ENCODE measurements around the gene CHRNA1. TPM values are rescaled to one million over a fixed set of nuclear protein-coding genes. Genes with fewer than 3 reads are reported as not detected.

CHRNA1 gene
- total RNA-seq, 1 donor from 2014 or later, result not detected

DNA sequence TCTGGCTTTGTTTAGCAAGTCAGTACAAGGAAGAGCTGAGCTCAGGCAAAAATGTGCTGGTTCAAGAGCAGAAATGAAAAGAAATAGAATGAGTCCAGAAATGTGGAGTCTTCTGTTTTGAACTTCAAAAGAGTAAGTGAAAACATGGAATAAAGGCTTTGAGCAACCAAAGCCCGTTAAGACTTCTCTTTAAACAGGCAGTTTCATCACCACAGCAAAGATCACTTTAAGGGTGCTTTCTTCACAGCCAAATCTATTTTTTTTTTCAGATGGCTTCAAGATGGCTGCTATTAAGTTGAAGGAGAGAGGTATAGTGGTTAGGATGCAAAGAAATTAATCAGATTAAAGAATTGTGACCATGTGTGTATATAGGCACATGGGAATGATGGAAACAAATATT, 2.0 kb upstream of the CHRNA1 start:
- peaks cover 7% of the 10 kb centered on the region for H3K27me3 Mint-ChIP-seq (ENCODE audit: low read depth)
- H3K36me3 Mint-ChIP-seq (ENCODE audit: low read depth), result no peaks in the 10 kb centered on the region
- no peak overlapping the region for H3K27ac Mint-ChIP-seq
- no peaks in the 10 kb centered on the region for H3K9me3 Mint-ChIP-seq
- intact Hi-C loops (cut with micrococcal nuclease), result no loop called here
- no peak overlapping the region for H3K4me3 Mint-ChIP-seq (ENCODE audit: low read depth)
- peaks cover 8% of the 10 kb centered on the region for H3K4me1 Mint-ChIP-seq (ENCODE audit: low read depth)
- no peak for DNase-seq (ENCODE audit: low spot score)

DNA sequence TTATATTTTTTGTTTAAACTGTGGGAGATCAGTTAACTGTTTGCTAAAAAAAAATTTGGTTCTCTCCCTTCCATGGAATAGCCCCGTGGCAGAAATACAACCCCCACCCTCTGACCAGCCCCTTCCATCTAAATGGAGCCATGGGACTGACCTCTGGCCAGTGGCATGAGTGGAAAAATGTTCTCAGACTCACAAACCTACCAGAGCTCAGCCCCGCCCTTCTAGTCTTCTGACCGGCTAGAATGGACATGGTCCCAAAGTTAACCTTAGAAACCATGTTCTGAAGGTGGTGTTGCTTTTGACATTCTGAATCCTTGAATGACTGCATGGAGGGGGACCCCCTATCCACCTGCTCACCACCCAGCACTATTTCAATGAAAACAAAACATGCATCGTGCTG, 1.3 kb upstream of the CHRNA1 start:
- DNase-seq (ENCODE audit: low spot score), result no peak
- intact Hi-C loops (cut with micrococcal nuclease), result no loop called here
- no peak overlapping the region for H3K4me3 Mint-ChIP-seq (ENCODE audit: low read depth)
- peaks cover 7% of the 10 kb centered on the region for H3K27me3 Mint-ChIP-seq (ENCODE audit: low read depth)
- no peaks in the 10 kb centered on the region for H3K9me3 Mint-ChIP-seq
- no peaks in the 10 kb centered on the region for H3K36me3 Mint-ChIP-seq (ENCODE audit: low read depth)
- no peak overlapping the region for H3K27ac Mint-ChIP-seq
- peaks cover 6% of the 10 kb centered on the region for H3K4me1 Mint-ChIP-seq (ENCODE audit: low read depth)

DNA sequence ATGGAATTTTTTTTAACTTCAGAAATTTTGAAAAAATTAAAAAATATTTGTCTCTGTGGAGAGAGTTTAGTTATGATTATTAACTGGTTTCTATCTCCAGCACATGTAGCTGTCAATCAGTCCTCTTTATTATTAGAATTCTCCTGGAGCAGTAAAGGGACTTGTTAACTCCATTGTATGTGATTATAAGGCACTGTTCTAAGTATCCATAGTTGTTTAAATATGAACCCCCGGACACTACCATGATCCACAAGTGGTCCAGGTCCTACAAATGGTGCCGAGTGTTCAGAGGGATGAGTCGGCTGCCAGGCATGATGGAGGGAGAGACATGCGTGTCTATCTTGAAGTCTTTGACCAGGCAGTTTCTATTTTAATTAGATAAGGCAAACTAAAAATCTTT, 492 bp downstream of the CHRNA1 start:
- H3K27ac Mint-ChIP-seq, result no peak overlapping the region
- peaks cover 7% of the 10 kb centered on the region for H3K27me3 Mint-ChIP-seq (ENCODE audit: low read depth)
- H3K9me3 Mint-ChIP-seq, result no peaks in the 10 kb centered on the region
- H3K4me1 Mint-ChIP-seq (ENCODE audit: low read depth), result peaks cover 6% of the 10 kb centered on the region
- no peaks in the 10 kb centered on the region for H3K36me3 Mint-ChIP-seq (ENCODE audit: low read depth)
- H3K4me3 Mint-ChIP-seq (ENCODE audit: low read depth), result no peak overlapping the region
- intact Hi-C loops (cut with micrococcal nuclease), result no loop called here
- DNase-seq (ENCODE audit: low spot score), result no peak

DNA sequence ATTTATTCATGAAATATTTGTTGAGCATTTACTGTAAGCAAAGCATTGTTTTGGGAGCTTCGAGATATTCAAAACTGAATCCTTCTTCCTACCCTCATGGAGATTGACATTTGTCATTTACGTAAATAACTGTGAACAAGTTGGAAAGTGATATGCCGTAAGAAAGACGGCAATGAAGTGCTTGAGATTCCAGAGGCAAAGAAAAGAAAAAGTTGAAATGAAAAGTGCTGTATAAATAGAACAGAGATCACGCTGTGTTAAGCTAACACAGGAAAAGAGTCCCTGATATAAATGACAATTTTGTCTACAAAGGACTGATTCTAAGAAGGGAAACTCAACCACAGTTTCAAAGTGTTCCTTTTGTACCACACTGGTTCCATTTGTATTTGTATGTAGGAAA, 1.8 kb downstream of the CHRNA1 start:
- intact Hi-C loops (cut with micrococcal nuclease), result no loop called here
- Mint-ChIP-seq H3K4me1 (ENCODE audit: low read depth) (peaks cover 6% of the 10 kb centered on the region), H3K9me3 (no peaks in the 10 kb centered on the region), H3K4me3 (ENCODE audit: low read depth) (no peak overlapping the region), H3K27ac (no peak overlapping the region), H3K36me3 (ENCODE audit: low read depth) (no peaks in the 10 kb centered on the region), H3K27me3 (ENCODE audit: low read depth) (peaks cover 5% of the 10 kb centered on the region)
- DNase-seq (ENCODE audit: low spot score), result no peak

DNA sequence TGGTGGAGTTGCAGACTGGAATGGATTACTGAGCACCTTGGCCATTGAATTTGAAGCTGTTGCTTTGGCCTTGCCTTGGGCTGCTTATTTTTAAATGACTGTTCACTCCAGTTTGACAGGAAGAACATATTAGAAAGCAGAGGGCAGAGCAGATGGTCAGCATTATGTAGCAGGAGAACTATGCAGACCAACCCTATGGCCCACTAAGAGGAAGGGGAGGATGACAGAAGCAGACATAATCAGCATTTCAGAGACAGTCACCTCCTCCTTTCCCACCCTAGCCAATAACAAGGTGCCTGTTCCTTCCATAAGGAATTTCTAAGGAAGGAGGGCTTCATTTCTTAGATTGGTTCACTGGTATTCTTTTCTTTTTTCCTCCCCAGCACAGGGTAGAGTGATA, 2.4 kb downstream of the CHRNA1 start:
- no peak overlapping the region for H3K4me3 Mint-ChIP-seq (ENCODE audit: low read depth)
- no peaks in the 10 kb centered on the region for H3K9me3 Mint-ChIP-seq
- no peak for DNase-seq (ENCODE audit: low spot score)
- H3K4me1 Mint-ChIP-seq (ENCODE audit: low read depth), result peaks cover 6% of the 10 kb centered on the region
- no peaks in the 10 kb centered on the region for H3K36me3 Mint-ChIP-seq (ENCODE audit: low read depth)
- no peak overlapping the region for H3K27ac Mint-ChIP-seq
- H3K27me3 Mint-ChIP-seq (ENCODE audit: low read depth), result peaks cover 5% of the 10 kb centered on the region
- intact Hi-C loops (cut with micrococcal nuclease), result no loop called here

DNA sequence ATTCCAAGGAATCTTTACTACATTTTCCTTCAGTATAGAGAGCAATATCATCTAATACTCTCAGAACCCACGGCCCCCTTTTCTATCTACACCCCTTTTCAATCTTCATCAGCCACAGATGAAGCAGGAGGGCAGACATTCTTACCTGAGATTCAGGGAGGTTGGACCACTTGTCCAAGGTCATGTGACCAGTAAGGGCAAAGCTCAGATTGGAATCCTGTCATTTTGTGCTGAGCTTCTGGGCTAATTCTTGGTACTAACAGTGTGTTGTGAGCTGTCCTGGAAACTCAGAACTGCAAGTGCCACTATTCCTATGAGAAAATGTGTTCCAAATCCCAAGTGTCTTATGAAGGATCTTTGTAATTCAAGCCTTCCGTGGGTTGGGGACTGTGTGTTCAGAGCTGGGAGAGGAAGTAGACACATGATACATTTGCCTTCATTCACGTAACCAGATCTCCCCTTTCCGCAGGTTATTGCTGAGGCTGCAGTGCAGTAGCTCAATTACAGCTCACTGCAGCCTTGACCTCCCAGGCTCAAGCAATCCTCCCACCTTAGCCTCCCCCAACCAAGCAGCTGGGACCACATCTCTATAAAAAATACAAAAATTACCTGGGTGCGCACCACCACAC, 3.3 kb downstream of the CHRNA1 start:
- no peak overlapping the region for H3K4me3 Mint-ChIP-seq (ENCODE audit: low read depth)
- intact Hi-C loops (cut with micrococcal nuclease), result no loop called here
- no peak for DNase-seq (ENCODE audit: low spot score)
- no peaks in the 10 kb centered on the region for H3K9me3 Mint-ChIP-seq
- peaks cover 5% of the 10 kb centered on the region for H3K27me3 Mint-ChIP-seq (ENCODE audit: low read depth)
- peaks cover 6% of the 10 kb centered on the region for H3K4me1 Mint-ChIP-seq (ENCODE audit: low read depth)
- H3K36me3 Mint-ChIP-seq (ENCODE audit: low read depth), result no peaks in the 10 kb centered on the region
- no peak overlapping the region for H3K27ac Mint-ChIP-seq

DNA sequence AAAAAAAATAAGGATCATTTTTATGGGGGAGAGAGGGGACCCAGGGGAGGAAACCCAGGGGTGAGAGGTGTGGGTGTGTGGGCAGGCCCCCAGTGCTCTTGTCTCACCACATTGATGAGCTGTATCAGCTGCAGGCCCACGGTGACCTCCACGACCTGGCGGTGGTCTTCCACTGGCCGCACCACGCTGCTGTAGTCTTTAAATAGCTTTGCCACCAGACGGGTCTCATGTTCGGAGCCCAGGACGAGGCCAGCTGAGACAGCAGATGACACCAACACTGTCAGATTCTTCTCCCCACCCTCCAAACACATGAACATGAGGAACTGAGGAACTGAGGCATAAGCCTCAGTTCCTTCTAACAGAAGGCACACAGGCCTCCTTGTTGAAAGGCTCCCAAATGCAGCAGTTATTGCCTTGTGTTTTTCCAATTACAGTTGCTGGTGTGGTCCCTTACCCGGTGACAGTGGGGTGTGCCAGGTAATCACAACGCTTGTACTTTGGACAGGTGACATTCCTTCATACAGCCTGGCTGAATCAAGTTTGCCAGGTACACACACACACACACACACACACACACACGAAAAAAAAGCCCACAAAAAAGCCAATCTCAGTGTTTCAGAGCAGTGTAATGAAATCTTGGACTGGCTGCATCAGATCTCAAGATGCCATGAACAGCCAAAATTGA, 4.7 kb downstream of the CHRNA1 start:
- H3K4me3 Mint-ChIP-seq (ENCODE audit: low read depth), result no peak overlapping the region
- no peak for DNase-seq (ENCODE audit: low spot score)
- no peaks in the 10 kb centered on the region for H3K36me3 Mint-ChIP-seq (ENCODE audit: low read depth)
- H3K9me3 Mint-ChIP-seq, result no peaks in the 10 kb centered on the region
- intact Hi-C loops (cut with micrococcal nuclease), result no loop called here
- no peak overlapping the region for H3K27ac Mint-ChIP-seq
- peaks cover 2% of the 10 kb centered on the region for H3K27me3 Mint-ChIP-seq (ENCODE audit: low read depth)
- peaks cover 6% of the 10 kb centered on the region for H3K4me1 Mint-ChIP-seq (ENCODE audit: low read depth)

DNA sequence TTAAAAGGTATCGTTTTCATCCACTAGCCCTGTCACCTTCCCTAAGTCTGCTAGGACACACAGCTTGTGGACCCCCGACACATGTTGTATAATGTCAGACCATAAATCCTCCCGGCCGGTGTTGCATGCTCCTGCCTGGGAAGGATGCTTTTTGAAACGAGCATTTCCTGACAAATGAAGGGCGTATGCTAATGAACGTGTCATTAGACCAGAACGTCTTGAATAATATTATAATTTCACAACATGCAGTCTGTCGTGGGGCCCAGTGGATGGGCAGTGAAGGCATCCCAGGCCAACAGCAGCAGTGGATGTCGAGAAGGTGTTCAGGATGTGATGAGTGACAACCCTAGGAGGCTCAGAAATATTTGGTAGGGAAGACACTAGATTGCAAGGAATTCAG, 7.5 kb downstream of the CHRNA1 start:
- intact Hi-C loops (cut with micrococcal nuclease), result no loop called here
- Mint-ChIP-seq H3K27ac (no peak overlapping the region), H3K4me1 (ENCODE audit: low read depth) (peaks cover 12% of the 10 kb centered on the region), H3K27me3 (ENCODE audit: low read depth) (no peaks in the 10 kb centered on the region), H3K9me3 (no peaks in the 10 kb centered on the region), H3K4me3 (ENCODE audit: low read depth) (no peak overlapping the region), H3K36me3 (ENCODE audit: low read depth) (no peaks in the 10 kb centered on the region)
- no peak for DNase-seq (ENCODE audit: low spot score)

DNA sequence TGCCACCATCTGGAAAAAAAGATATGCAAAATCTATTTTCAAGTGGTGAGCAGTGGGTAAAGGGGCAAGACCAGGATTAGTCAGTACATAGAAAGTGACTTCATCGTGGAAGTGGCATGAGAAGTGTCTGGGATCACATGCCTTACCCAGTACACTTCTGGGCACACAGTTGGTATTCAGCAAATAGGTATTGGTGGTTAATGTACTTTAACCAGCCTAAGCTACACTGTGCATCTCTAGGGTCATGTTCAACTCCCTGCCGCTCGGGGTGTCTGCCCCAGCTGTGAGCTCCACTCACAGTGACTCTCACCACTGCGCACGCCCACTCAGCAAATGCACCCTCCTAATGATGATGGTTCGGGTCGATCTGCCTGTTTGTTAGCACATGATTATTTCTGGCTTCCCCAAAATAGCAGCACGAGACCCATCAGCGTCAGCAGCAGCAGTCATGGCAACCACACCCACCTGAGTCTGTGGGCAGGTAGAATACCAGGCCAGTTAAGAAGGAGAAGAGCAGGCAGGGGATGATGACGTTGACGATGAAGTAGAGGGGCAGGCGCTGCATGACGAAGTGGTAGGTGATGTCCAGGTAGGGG, 11.1 kb downstream of the CHRNA1 start:
- Mint-ChIP-seq H3K4me1 (ENCODE audit: low read depth) (peaks cover 29% of the 10 kb centered on the region), H3K27me3 (ENCODE audit: low read depth) (peaks cover 3% of the 10 kb centered on the region), H3K27ac (peak overlapping the region; percentile 83), H3K36me3 (ENCODE audit: low read depth) (no peaks in the 10 kb centered on the region), H3K9me3 (no peaks in the 10 kb centered on the region), H3K4me3 (ENCODE audit: low read depth) (peak overlapping the region; percentile 30)
- no peak for DNase-seq (ENCODE audit: low spot score)
- intact Hi-C loops (cut with micrococcal nuclease), result loop anchor here (2.0 to 5.0 kb wide), 4 partner anchors 26 to 414 kb away; partner anchors contain the start of genes ATF2 and WIPF1

DNA sequence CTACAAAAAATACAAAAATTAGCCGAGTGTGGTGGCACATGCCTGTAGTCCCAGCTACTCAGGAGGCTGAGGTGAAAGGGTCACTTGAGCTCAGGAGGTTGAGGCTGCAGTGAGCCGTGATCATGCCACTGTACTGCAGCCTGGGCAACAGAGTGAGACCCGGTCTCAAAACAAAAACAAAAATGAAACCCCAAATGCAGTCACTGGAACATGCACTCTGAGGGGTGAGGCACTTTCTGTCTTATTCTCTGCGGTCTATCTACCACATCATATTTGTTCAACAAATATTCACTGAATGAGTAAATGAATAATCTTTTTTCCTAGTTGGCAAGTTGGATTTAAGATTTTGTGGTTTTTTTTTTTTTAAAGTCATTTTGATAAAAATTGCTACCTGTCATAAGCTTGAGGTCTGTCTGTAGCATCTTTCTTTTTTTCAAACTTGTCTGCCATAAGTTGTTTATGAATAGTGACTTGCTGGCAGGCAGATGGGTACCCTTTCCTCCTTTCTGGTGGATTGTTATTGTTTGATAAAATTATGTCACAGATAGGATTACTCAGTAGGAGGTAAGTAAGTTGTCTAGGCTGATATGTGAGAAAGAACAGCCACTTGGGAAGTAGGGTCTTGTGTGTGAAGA, 11.8 kb downstream of the CHRNA1 start:
- intact Hi-C loops (cut with micrococcal nuclease), result loop anchor here (1.0 to 5.0 kb wide), 7 partner anchors 26 to 415 kb away; partner anchors contain the start of genes ATF2 and WIPF1
- no peaks in the 10 kb centered on the region for H3K9me3 Mint-ChIP-seq
- H3K27me3 Mint-ChIP-seq (ENCODE audit: low read depth), result peaks cover 3% of the 10 kb centered on the region
- DNase-seq (ENCODE audit: low spot score), result peak; percentile 36
- H3K4me3 Mint-ChIP-seq (ENCODE audit: low read depth), result peak overlapping the region; percentile 30
- H3K27ac Mint-ChIP-seq, result peak overlapping the region; percentile 83
- H3K4me1 Mint-ChIP-seq (ENCODE audit: low read depth), result peaks cover 29% of the 10 kb centered on the region
- H3K36me3 Mint-ChIP-seq (ENCODE audit: low read depth), result no peaks in the 10 kb centered on the region

DNA sequence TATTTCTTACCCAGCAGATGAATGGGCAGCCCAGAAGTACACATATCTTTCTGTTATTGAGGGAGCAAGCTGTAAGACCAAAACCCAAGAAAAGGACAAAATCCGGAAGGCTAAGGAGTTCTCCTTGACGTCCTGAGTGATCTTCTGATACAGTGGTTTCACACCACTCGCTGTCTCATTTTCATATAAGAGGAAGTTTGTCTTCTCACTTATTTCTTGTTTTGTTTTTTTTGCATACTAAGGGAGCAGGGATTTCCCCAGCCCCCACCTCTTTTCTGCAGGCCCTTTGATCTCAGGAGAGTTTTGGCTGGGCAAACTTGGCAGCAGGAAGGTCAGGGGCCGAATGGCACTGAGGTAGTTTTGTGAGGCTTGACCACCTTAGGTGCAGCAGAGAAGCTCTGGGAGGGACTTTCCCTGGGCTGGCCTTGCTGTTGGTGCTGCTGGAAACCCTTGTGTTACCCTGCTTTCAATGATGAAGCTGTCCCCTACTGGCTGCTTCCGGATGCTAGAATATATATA, 13.3 kb downstream of the CHRNA1 start:
- Mint-ChIP-seq H3K27ac (peak overlapping the region; percentile 54), H3K4me1 (ENCODE audit: low read depth) (peaks cover 29% of the 10 kb centered on the region), H3K36me3 (ENCODE audit: low read depth) (no peaks in the 10 kb centered on the region), H3K9me3 (no peaks in the 10 kb centered on the region), H3K4me3 (ENCODE audit: low read depth) (no peak overlapping the region), H3K27me3 (ENCODE audit: low read depth) (peaks cover 5% of the 10 kb centered on the region)
- DNase-seq (ENCODE audit: low spot score), result no peak
- intact Hi-C loops (cut with micrococcal nuclease), result loop anchor here (2.0 to 5.0 kb wide), 6 partner anchors 50 to 416 kb away; partner anchors contain the start of genes ATF2 and WIPF1

DNA sequence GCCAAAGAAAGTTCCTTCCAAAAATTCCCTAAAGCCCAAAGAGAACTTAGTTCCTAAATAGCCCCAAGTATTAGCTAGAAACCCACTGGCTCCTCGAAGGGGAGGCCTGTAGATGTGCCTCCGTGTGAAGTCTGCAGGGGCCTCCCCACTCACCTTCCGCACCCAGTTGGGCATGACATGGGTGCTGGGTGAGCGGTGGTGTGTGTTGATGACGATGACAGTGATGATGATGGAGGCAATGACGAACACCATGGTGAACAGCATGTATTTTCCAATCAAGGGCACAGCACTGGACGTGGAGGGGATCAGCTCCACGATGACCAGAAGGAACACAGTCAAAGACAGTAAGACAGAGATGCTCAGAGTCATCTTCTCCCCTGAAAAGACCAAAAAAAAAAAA, 14.5 kb downstream of the CHRNA1 start:
- peaks cover 9% of the 10 kb centered on the region for H3K27me3 Mint-ChIP-seq (ENCODE audit: low read depth)
- H3K36me3 Mint-ChIP-seq (ENCODE audit: low read depth), result no peaks in the 10 kb centered on the region
- H3K4me3 Mint-ChIP-seq (ENCODE audit: low read depth), result no peak overlapping the region
- H3K27ac Mint-ChIP-seq, result peak overlapping the region; percentile 1
- H3K9me3 Mint-ChIP-seq, result no peaks in the 10 kb centered on the region
- H3K4me1 Mint-ChIP-seq (ENCODE audit: low read depth), result peaks cover 29% of the 10 kb centered on the region
- intact Hi-C loops (cut with micrococcal nuclease), result loop anchor here (2.0 to 5.0 kb wide), 7 partner anchors 49 to 418 kb away; partner anchors contain the start of genes ATF2 and WIPF1
- DNase-seq (ENCODE audit: low spot score), result no peak
